SK-N-SH (cell line): Measurements from ENCODE around the gene TNFAIP8L1.

ENCODE experiments used
- CHD2 ChIP-seq: fragments of 150-350 bp; IDR thresholded peaks from 2 replicates; pipeline ENCODE4 v1.6.1; 2018; ENCODE audit warnings: low read length; ENCODE audit not compliant: partially characterized antibody
- CTCF ChIP-seq: fragments of 200-600 bp; sonication (generic); IDR thresholded peaks from 2 replicates; pipeline ENCODE4 v1.6.1; 2017; ENCODE audit warnings: antibody characterized with exemption, mild to moderate bottlenecking, moderate library complexity
- EP300 ChIP-seq, 2 experiments: IDR thresholded peaks; 2 replicates each; pipeline versions ENCODE4 v1.4.0 to v1.6.1; 2012; ENCODE audit warnings: borderline replicate concordance in 1 of 2, low read depth in 1 of 2, low read length in 1 of 2
- MAX ChIP-seq: IDR thresholded peaks from 2 replicates; pipeline ENCODE4 v1.4.0; 2012; ENCODE audit warnings: low read depth
- NRF1 ChIP-seq: IDR thresholded peaks from 2 replicates; pipeline ENCODE4 v1.6.1; 2012; ENCODE audit warnings: low read depth, mild to moderate bottlenecking, low read length
- POLR2AphosphoS5 ChIP-seq: IDR thresholded peaks from 2 replicates; pipeline ENCODE4 v1.6.1; 2012; ENCODE audit warnings: low read depth, low read length
- RCOR1 ChIP-seq: fragments of 150-350 bp; IDR thresholded peaks from 2 replicates; pipeline ENCODE4 v1.6.1; 2017; ENCODE audit warnings: antibody characterized with exemption, low read length
- SMC3 ChIP-seq: IDR thresholded peaks from 2 replicates; pipeline ENCODE4 v1.6.1; 2012; ENCODE audit warnings: low read depth, low read length, improper control_type of control experiment
- TAF1 ChIP-seq: IDR thresholded peaks from 2 replicates; pipeline ENCODE4 v1.6.1; 2012; ENCODE audit warnings: low read depth, mild to moderate bottlenecking, low read length, moderate library complexity, borderline replicate concordance
- TCF12 ChIP-seq: IDR thresholded peaks from 2 replicates; pipeline ENCODE4 v1.4.0; 2012
- USF2 ChIP-seq: fragments of 150-350 bp; IDR thresholded peaks from 2 replicates; pipeline ENCODE4 v1.6.1; 2017; ENCODE audit warnings: antibody characterized with exemption, low read length, low read depth, borderline replicate concordance

GRCh38 chr19:4684312-4685095, 45.2 kb downstream of the TNFAIP8L1 start:
- TF ChIP-seq CTCF (no peak), MAX (no peak), CHD2 (no peak), TAF1 (no peak), SMC3 (no peak), USF2 (no peak), RCOR1 (no peak), EP300 (IDR thresholded peaks at IDR 0.05; ENCODE audit: borderline replicate concordance in 1 of 2, low read depth in 1 of 2, low read length in 1 of 2) (no peak), POLR2AphosphoS5 (no peak), NRF1 (no peak), TCF12 (no peak)
